Measurements from ENCODE around the gene ITPR2.
A peak's percentile ranks its signal among the peaks of the same experiment; 100 is the strongest.

The ITPR2 gene

GRCh38 chr12:26374934-26375680 lies 457.9 kb downstream of the ITPR2 start:
- DNase-seq, result no peak

GRCh38 chr12:26373606-26374495 lies 459.1 kb downstream of the ITPR2 start:
- peak; percentile 66 for DNase-seq

- no peak for DNase-seq
These were observed 460.1 kb downstream of the ITPR2 start for GRCh38 chr12:26372866-26373265.

GRCh38 chr12:26370098-26370497 lies 462.9 kb downstream of the ITPR2 start:
- DNase-seq, result no peak

GRCh38 chr12:26369588-26369987 lies 463.4 kb downstream of the ITPR2 start:
- DNase-seq, result peak; percentile 85

GRCh38 chr12:26367991-26368730 lies 464.8 kb downstream of the ITPR2 start:
- no peak for DNase-seq

GRCh38 chr12:26361964-26362363 lies 471.0 kb downstream of the ITPR2 start:
- peak; percentile 65 for DNase-seq

- no peak for DNase-seq
These were observed 472.9 kb downstream of the ITPR2 start for GRCh38 chr12:26360062-26360461.

- no peak for DNase-seq
These were observed 473.4 kb downstream of the ITPR2 start for GRCh38 chr12:26359576-26359975.

- DNase-seq, result no peak
These were observed 474.3 kb downstream of the ITPR2 start for GRCh38 chr12:26358651-26359050.

GRCh38 chr12:26347300-26347699 lies 485.7 kb downstream of the ITPR2 start:
- no peak for DNase-seq

- DNase-seq, result no peak
These were observed 486.3 kb downstream of the ITPR2 start for GRCh38 chr12:26346736-26347135.

GRCh38 chr12:26345471-26346003 lies 487.5 kb downstream of the ITPR2 start:
- no peak for DNase-seq

GRCh38 chr12:26341491-26341890 lies 491.5 kb downstream of the ITPR2 start:
- no peak for DNase-seq

- DNase-seq, result no peak
These were observed 492.3 kb downstream of the ITPR2 start for GRCh38 chr12:26340649-26341048.

- DNase-seq, result no peak
These were observed 493.0 kb downstream of the ITPR2 start for GRCh38 chr12:26339976-26340375.

GRCh38 chr12:26338586-26339572 lies 494.1 kb downstream of the ITPR2 start:
- peak; percentile 80 for DNase-seq

- DNase-seq, result no peak
These were observed 497.3 kb downstream of the ITPR2 start for GRCh38 chr12:26335651-26336050.

GRCh38 chr12:26334621-26335124 lies 498.3 kb downstream of the ITPR2 start:
- no peak for DNase-seq

- no peak for DNase-seq
These were observed 501.0 kb downstream of the ITPR2 start for GRCh38 chr12:26331960-26332359.

GRCh38 chr12:26331136-26331535 lies 501.9 kb downstream of the ITPR2 start:
- no peak for DNase-seq
